Nephron (organoid): ENCODE data around the gene CH25H.
"Not testable (repeated sequence)": the region's sequence is repeated elsewhere in the genome, so short reads cannot be mapped to it uniquely, and the experiment has no call there.

ENCODE experiments used
- H3K27ac Mint-ChIP-seq, 3 experiments: 2 replicates each; pipeline ENCODE4 v1.8.0; 2020; ENCODE audit warnings: mixed read lengths in 3 of 3, mild to moderate bottlenecking in 2 of 3, moderate library complexity in 1 of 3
- H3K27me3 Mint-ChIP-seq: 2 replicates; pipeline ENCODE4 v1.8.0; 2021; ENCODE audit warnings: low read depth, mild to moderate bottlenecking, moderate library complexity, mixed read lengths
- H3K36me3 Mint-ChIP-seq: 2 replicates; pipeline ENCODE4 v1.8.0; 2020; ENCODE audit warnings: low read depth, mixed read lengths
- H3K4me1 Mint-ChIP-seq: 2 replicates; pipeline ENCODE4 v1.8.0; 2020; ENCODE audit warnings: mixed read lengths
- H3K4me3 Mint-ChIP-seq, 3 experiments: 2 replicates each; pipeline ENCODE4 v1.8.0; 2020; ENCODE audit warnings: mild to moderate bottlenecking in 3 of 3, mixed read lengths in 3 of 3, moderate library complexity in 2 of 3
- H3K9me3 Mint-ChIP-seq: 2 replicates; pipeline ENCODE4 v1.8.0; 2020; ENCODE audit warnings: mixed read lengths
- CTCF ChIP-seq, 3 experiments: fragments of 200-600 bp; sonication (generic); IDR thresholded peaks; one replicate each; pipeline ENCODE4 v1.5.0; 2021; ENCODE audit warnings: antibody characterized with exemption in 3 of 3; ENCODE audit not compliant: unreplicated experiment in 3 of 3

CH25H gene

GRCh38 chr10:89183571-89183970 lies 23.5 kb downstream of the CH25H start:
- peaks cover 16% of the 10 kb centered on the region for H3K4me1 Mint-ChIP-seq
- no peak overlapping the region for H3K4me3 Mint-ChIP-seq
- no peak for TF ChIP-seq CTCF (IDR thresholded peaks at IDR 0.05; ENCODE audit: unreplicated experiment in 3 of 3)
- H3K27ac Mint-ChIP-seq, result no peak overlapping the region
- peaks cover 7% of the 10 kb centered on the region for H3K9me3 Mint-ChIP-seq
- no peaks in the 10 kb centered on the region for H3K27me3 Mint-ChIP-seq
- no peaks in the 10 kb centered on the region for H3K36me3 Mint-ChIP-seq

DNA sequence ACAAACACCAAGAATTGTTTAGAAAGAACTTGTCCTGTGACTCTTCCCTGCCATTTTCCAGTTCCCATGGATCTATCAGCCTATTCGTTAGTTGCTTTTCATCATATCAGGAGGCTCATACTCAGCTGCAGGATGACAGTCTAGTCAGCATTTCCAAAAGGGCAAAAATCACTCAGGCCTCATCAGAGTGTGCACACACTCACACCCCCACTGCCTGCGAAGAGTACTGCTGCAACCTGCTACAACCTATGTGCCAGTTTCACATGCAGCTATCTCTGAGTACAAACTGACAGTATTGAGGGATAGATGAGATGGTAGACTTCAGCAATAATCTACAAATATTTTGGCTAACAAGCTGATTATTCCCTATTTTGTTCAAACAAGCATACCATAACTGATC lies 24.2 kb downstream of the CH25H start:
- Mint-ChIP-seq H3K36me3 (no peaks in the 10 kb centered on the region), H3K4me3 (no peak overlapping the region), H3K4me1 (peaks cover 16% of the 10 kb centered on the region), H3K9me3 (peaks cover 7% of the 10 kb centered on the region), H3K27me3 (no peaks in the 10 kb centered on the region), H3K27ac (no peak overlapping the region)
- no peak for TF ChIP-seq CTCF (IDR thresholded peaks at IDR 0.05; ENCODE audit: unreplicated experiment in 3 of 3)

DNA sequence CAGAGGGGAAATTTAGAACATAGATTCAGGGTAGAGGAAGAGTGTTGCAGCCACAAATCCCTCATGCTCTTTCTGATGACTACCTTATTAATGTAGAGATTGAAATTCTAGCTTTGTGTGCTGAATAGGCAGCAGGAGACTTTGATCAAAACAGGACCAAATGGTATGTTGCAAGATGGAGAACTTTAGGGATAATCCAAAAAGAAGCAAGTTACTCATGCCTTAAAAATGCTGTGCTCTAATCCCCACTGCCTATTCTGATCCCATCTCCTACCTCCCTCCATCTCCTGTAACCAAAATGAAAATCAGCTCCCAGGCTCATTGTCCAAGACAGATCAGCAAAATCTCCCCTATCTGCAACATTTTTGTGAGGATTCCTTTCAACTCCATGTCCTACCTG lies 31.3 kb downstream of the CH25H start:
- Mint-ChIP-seq H3K27me3 (peaks cover 4% of the 10 kb centered on the region), H3K4me3 (no peak overlapping the region), H3K36me3 (no peaks in the 10 kb centered on the region), H3K27ac (no peak overlapping the region), H3K4me1 (peaks cover 5% of the 10 kb centered on the region), H3K9me3 (peaks cover 5% of the 10 kb centered on the region)
- no peak for TF ChIP-seq CTCF (IDR thresholded peaks at IDR 0.05; ENCODE audit: unreplicated experiment in 3 of 3)

DNA sequence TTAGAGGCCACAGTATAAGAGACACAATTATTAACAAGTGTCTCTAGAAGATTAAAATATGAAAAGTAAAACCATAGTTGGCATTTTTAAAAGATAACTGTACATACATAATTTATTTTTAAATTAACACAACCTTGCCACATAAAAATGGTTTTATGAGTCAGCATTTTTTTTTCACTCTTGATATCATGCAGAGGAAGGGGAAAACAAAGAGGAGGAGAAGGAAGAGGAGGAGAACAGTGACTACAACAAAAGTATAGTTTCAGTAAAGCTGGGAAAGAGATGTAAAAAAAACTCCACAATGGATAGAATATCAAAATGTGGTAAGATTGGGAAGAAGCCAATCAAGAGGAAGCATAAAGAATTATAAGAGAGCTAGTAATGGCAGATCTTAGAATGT lies 34.0 kb downstream of the CH25H start:
- Mint-ChIP-seq H3K4me3 (no peak overlapping the region), H3K36me3 (no peaks in the 10 kb centered on the region), H3K27ac (no peak overlapping the region), H3K27me3 (peaks cover 4% of the 10 kb centered on the region), H3K9me3 (no peaks in the 10 kb centered on the region), H3K4me1 (peaks cover 5% of the 10 kb centered on the region)
- TF ChIP-seq CTCF (IDR thresholded peaks at IDR 0.05; ENCODE audit: unreplicated experiment in 3 of 3), result no peak

- Mint-ChIP-seq H3K36me3 (no peaks in the 10 kb centered on the region), H3K4me3 (no peak overlapping the region), H3K4me1 (peaks cover 5% of the 10 kb centered on the region), H3K9me3 (no peaks in the 10 kb centered on the region), H3K27ac (no peak overlapping the region), H3K27me3 (peaks cover 4% of the 10 kb centered on the region)
- no peak for TF ChIP-seq CTCF (IDR thresholded peaks at IDR 0.05; ENCODE audit: unreplicated experiment in 3 of 3)
These were observed 35.1 kb downstream of the CH25H start for GRCh38 chr10:89171996-89172395.

DNA sequence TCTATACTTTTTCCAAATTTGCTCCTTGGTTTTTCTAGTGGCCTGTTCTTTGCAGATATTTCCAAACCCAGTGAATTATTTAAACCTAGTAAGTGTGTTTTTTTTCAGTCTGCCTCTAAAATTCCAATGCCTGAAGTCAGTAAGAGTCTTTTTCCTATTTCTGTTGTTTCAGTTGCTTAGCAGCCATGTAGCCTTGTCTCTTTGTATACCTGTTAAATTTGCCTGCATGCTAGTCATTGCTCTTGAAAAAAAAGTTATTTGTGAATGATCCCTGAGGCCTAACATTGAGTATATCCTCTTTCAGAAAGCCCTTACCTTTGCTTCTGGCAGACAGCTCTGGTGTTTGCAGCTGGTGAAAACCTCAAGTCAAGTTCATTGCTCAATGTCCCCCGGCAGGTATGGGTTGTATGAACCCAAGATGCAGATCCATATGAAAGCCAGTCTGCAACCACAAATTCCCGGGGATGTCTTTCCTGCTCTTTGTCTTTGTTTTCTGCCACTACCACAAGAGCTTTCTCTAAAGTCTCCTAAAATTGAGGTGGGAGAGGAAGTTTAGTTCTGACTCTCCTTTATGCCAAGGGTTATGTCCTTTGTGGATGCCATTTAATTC lies 35.7 kb downstream of the CH25H start:
- no peak for TF ChIP-seq CTCF (IDR thresholded peaks at IDR 0.05; ENCODE audit: unreplicated experiment in 3 of 3)
- H3K4me1 Mint-ChIP-seq, result peaks cover 5% of the 10 kb centered on the region
- no peak overlapping the region for H3K4me3 Mint-ChIP-seq
- no peaks in the 10 kb centered on the region for H3K36me3 Mint-ChIP-seq
- H3K27me3 Mint-ChIP-seq, result peaks cover 4% of the 10 kb centered on the region
- H3K9me3 Mint-ChIP-seq, result no peaks in the 10 kb centered on the region
- no peak overlapping the region for H3K27ac Mint-ChIP-seq

DNA sequence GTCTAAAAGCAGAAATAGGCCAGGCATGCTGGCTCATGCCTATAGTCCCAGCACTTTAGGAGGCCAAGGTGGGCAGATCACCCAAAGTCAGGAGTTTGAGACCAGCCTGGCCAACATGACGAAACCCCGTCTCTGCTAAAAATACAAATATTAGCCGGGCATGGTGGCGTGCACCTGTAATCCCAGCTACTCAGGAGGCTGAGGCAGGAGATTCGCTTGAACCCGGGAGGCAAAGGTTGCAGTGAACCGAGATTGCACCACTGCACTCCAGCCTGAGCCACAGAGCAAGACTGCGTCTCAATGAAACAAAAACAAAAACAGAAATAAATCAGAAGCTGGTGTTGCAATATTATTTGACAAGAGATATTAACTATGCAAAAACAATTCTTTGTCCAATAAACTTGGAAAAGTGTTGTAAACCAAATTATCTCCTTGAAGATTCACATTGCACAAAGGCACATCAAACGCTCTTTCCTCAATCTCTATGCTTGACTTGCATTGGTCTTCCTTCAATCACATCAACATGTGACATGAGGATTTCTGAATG lies 38.7 kb downstream of the CH25H start:
- not testable (repeated sequence) for H3K9me3 Mint-ChIP-seq, H3K36me3 Mint-ChIP-seq, H3K4me1 Mint-ChIP-seq, H3K27ac Mint-ChIP-seq, H3K4me3 Mint-ChIP-seq, H3K27me3 Mint-ChIP-seq
